ENCODE results near the gene LRMDA. TPM values are rescaled to one million over a fixed set of nuclear protein-coding genes. Genes with fewer than 3 reads are reported as not detected.

LRMDA gene
- total and polyA plus RNA-seq, 2 of the 8 experiments (the other 6 are each of a cell fraction or from before 2014, with no cell fraction given), result 0.86 to 2.8 TPM

GRCh38 chr10:76015245-76015644, 583.8 kb downstream of the LRMDA start:
- H3K9ac ChIP-seq (replicated peaks in 1 of 4; ENCODE audit: extremely low read depth in 1 of 4, low read depth in 3 of 4, low read length in 3 of 4), result no peak overlapping the region
- TF ChIP-seq BCL11A (IDR thresholded peaks at IDR 0.05; ENCODE audit: low read depth in 2 of 2, low read length in 2 of 2), result no peak
- TF ChIP-seq ZNF274 (IDR thresholded peaks at IDR 0.05; ENCODE audit: borderline replicate concordance, extremely low read depth, low read length), result no peak
- no peak for TF ChIP-seq CEBPB (IDR thresholded peaks at IDR 0.05; ENCODE audit: low read depth, low read length)
- TF ChIP-seq FOSL1 (IDR thresholded peaks at IDR 0.05; ENCODE audit: insufficient read depth, low read depth, low read length), result no peak

More at GRCh38 chr10:76015245-76015644, 583.8 kb downstream of the LRMDA start:
- H3K27me3 ChIP-seq (replicated peaks in 1 of 4; ENCODE audit: control insufficient read depth in 3 of 4, extremely low read depth in 1 of 4, insufficient read depth in 3 of 4, low read length in 3 of 4), result no peaks in the 10 kb centered on the region
- no peak overlapping the region for H3K56ac ChIP-seq (replicated peaks; ENCODE audit: insufficient read length, low read depth, low read length)
- H2BK15ac ChIP-seq (ENCODE audit: low read length), result no peak overlapping the region
- H2AK5ac ChIP-seq (ENCODE audit: low read depth, low read length), result no peak overlapping the region
- H3K23me2 ChIP-seq (ENCODE audit: low read depth, low read length), result no peaks in the 10 kb centered on the region
- H3K4me1 ChIP-seq (replicated peaks in 1 of 4; ENCODE audit: control insufficient read depth in 3 of 4, insufficient read depth in 4 of 4, low read length in 3 of 4), result 0 out of 7 replicates have a peak, but pooled peaks cover 0 to 2% (median 0%) of the 10 kb centered on the region in 4 experiments
- no peak overlapping the region for H3K4ac ChIP-seq (replicated peaks; ENCODE audit: insufficient read length, low read depth, low read length)
- no peak overlapping the region for H2BK5ac ChIP-seq (ENCODE audit: low read depth, low read length)
- no peak overlapping the region for H4K5ac ChIP-seq (ENCODE audit: insufficient read length, low read depth, low read length)
- CTCF ChIA-PET (ENCODE audit: partially characterized antibody), result interaction anchor here (0.8 to 3.3 kb wide), 5 partner anchors 12 to 301 kb away, joined by 3 to 17 read pairs (median 4); no protein-coding TSS in a partner anchor
- no peaks in the 10 kb centered on the region for H3K79me2 ChIP-seq (ENCODE audit: control insufficient read depth in 1 of 2, insufficient read depth in 2 of 2, low read length in 2 of 2)
- no peak overlapping the region for H3K27ac ChIP-seq (ENCODE audit: low read depth, low read length)
- H3K14ac ChIP-seq (ENCODE audit: insufficient read length), result no peak overlapping the region
- H3K4me2 ChIP-seq (ENCODE audit: insufficient read depth in 1 of 2, low read depth in 2 of 2, low read length in 2 of 2), result no peak overlapping the region
- H3K23ac ChIP-seq (ENCODE audit: insufficient read length), result no peak overlapping the region
- H4K91ac ChIP-seq (replicated peaks; ENCODE audit: insufficient read length, low read length), result no peak overlapping the region
- H4K20me1 ChIP-seq (replicated peaks in 1 of 2; ENCODE audit: control insufficient read depth in 1 of 2, insufficient read depth in 2 of 2, low read length in 2 of 2), result no peaks in the 10 kb centered on the region
- DNase-seq (ENCODE audit: low read depth in 1 of 2, low spot score in 2 of 2) (no peak), FAIRE-seq (no peak)
- no peak overlapping the region for H2BK12ac ChIP-seq (ENCODE audit: low read depth, low read length)
- H3K18ac ChIP-seq (ENCODE audit: extremely low read depth, low read length), result no peak overlapping the region
- no peak overlapping the region for H2AFZ ChIP-seq (ENCODE audit: low read length)
- H4K8ac ChIP-seq (ENCODE audit: extremely low read depth, insufficient read depth, low read length), result no peak overlapping the region
- H2BK120ac ChIP-seq (replicated peaks; ENCODE audit: low read depth, low read length), result no peak overlapping the region
- no peaks in the 10 kb centered on the region for H3K9me3 ChIP-seq (ENCODE audit: insufficient read depth in 2 of 2, low read depth in 1 of 2, low read length in 1 of 2)
- WGBS, 2 experiments (ENCODE audit: extremely low coverage in 1 of 2, insufficient coverage in 1 of 2, insufficient read length in 1 of 2, insufficient replicate concordance in 2 of 2, low coverage in 1 of 2, low lambda C conversion rate in 2 of 2, missing lambda C conversion rate in 1 of 2), result 80% methylated on average over 5 of the region's 5 CpGs; no CpG with 5 or more reads in 1 of the 2 experiments
- POLR2A ChIA-PET (ENCODE audit: partially characterized antibody), result no interaction called here
- no peak overlapping the region for H3K4me3 ChIP-seq (ENCODE audit: extremely low read depth in 1 of 4, insufficient read depth in 2 of 4, low read depth in 3 of 4, low read length in 4 of 4)
- no peaks in the 10 kb centered on the region for H3K36me3 ChIP-seq (ENCODE audit: control insufficient read depth in 2 of 4, insufficient read depth in 4 of 4, low read length in 3 of 4)
- H3K79me1 ChIP-seq (ENCODE audit: low read depth, low read length), result no peaks in the 10 kb centered on the region
- no peak overlapping the region for H2BK20ac ChIP-seq (ENCODE audit: low read length)
